H7 (cell line): ENCODE results near the gene RAB11FIP3. TPM values are rescaled to one million over a fixed set of nuclear protein-coding genes. Genes with fewer than 3 reads are reported as not detected.

Experiments used
- DNase-seq: peaks from one replicate; pipeline ENCODE4 v3.0.0; 2012
- H3K27me3 ChIP-seq: 2 replicates; pipeline ENCODE4 v1.6.0; 2011; ENCODE audit warnings: mild to moderate bottlenecking, low read length; ENCODE audit not compliant: control insufficient read depth, insufficient read depth
- H3K36me3 ChIP-seq: replicated peaks from 2 replicates; pipeline ENCODE4 v1.5.1; 2011; ENCODE audit warnings: low read length; ENCODE audit not compliant: control insufficient read depth, insufficient read depth
- H3K4me3 ChIP-seq: 2 replicates; pipeline ENCODE4 v1.5.1; 2011; ENCODE audit warnings: low read depth, mild to moderate bottlenecking, control low read depth, low read length, moderate library complexity; ENCODE audit not compliant: insufficient read depth
- total RNA-seq: library from RNA; depleted of rRNA; stranded (reverse); fragments of >200 nt; shearing (Covaris generic); gene quantifications from 2 replicates; pipeline ENCODE4 v1.2.3, GENCODE V29; 2014

The RAB11FIP3 gene
- total RNA-seq, 1 experiment from 2014 or later, result 27.9 TPM

- H3K4me3 ChIP-seq, result no peak overlapping the region
- no peaks in the 10 kb centered on the region for H3K27me3 ChIP-seq
- peak; percentile 69 for DNase-seq
- H3K36me3 ChIP-seq, result no peaks in the 10 kb centered on the region; the same call in 1 of the 2 replicates
These were observed 110.3 kb downstream of the RAB11FIP3 start for GRCh38 chr16:535446-536405.

GRCh38 chr16:536746-537145, 111.3 kb downstream of the RAB11FIP3 start:
- Histone ChIP-seq H3K27me3 (no peaks in the 10 kb centered on the region), H3K4me3 (no peak overlapping the region), H3K36me3 (no peaks in the 10 kb centered on the region; the same call in 1 of the 2 replicates)
- no peak for DNase-seq

GRCh38 chr16:537415-538335, 112.2 kb downstream of the RAB11FIP3 start:
- Histone ChIP-seq H3K36me3 (no peaks in the 10 kb centered on the region; the same call in 1 of the 2 replicates), H3K27me3 (no peaks in the 10 kb centered on the region), H3K4me3 (no peak overlapping the region)
- DNase-seq, result peak; percentile 87

GRCh38 chr16:539901-540530, 114.6 kb downstream of the RAB11FIP3 start:
- no peaks in the 10 kb centered on the region for H3K27me3 ChIP-seq
- no peaks in the 10 kb centered on the region; the same call in 1 of the 2 replicates for H3K36me3 ChIP-seq
- no peak for DNase-seq
- no peak overlapping the region for H3K4me3 ChIP-seq

- H3K27me3 ChIP-seq, result no peaks in the 10 kb centered on the region
- DNase-seq, result no peak
- no peaks in the 10 kb centered on the region; the same call in 1 of the 2 replicates for H3K36me3 ChIP-seq
- no peak overlapping the region for H3K4me3 ChIP-seq
These were observed 115.3 kb downstream of the RAB11FIP3 start for GRCh38 chr16:540645-541340.

GRCh38 chr16:543301-544164, 118.1 kb downstream of the RAB11FIP3 start:
- Histone ChIP-seq H3K36me3 (no peaks in the 10 kb centered on the region), H3K4me3 (no peak overlapping the region), H3K27me3 (no peaks in the 10 kb centered on the region)
- peak; percentile 71 for DNase-seq

GRCh38 chr16:544517-544916, 119.1 kb downstream of the RAB11FIP3 start:
- no peak overlapping the region for H3K4me3 ChIP-seq
- H3K27me3 ChIP-seq, result no peaks in the 10 kb centered on the region
- no peak for DNase-seq
- no peaks in the 10 kb centered on the region for H3K36me3 ChIP-seq

GRCh38 chr16:546909-547770, 121.7 kb downstream of the RAB11FIP3 start:
- DNase-seq, result peak; percentile 93

GRCh38 chr16:548586-548985, 123.1 kb downstream of the RAB11FIP3 start:
- no peak for DNase-seq

More at GRCh38 chr16:546909-547770, 121.7 kb downstream of the RAB11FIP3 start:
- Histone ChIP-seq H3K36me3 (no peaks in the 10 kb centered on the region), H3K27me3 (no peaks in the 10 kb centered on the region), H3K4me3 (no peak overlapping the region)

GRCh38 chr16:549544-550263, 124.3 kb downstream of the RAB11FIP3 start:
- Histone ChIP-seq H3K4me3 (no peak overlapping the region), H3K36me3 (no peaks in the 10 kb centered on the region), H3K27me3 (no peaks in the 10 kb centered on the region)
- peak; percentile 94 for DNase-seq

More at GRCh38 chr16:548586-548985, 123.1 kb downstream of the RAB11FIP3 start:
- Histone ChIP-seq H3K27me3 (no peaks in the 10 kb centered on the region), H3K4me3 (no peak overlapping the region), H3K36me3 (no peaks in the 10 kb centered on the region)

GRCh38 chr16:551210-551609, 125.8 kb downstream of the RAB11FIP3 start:
- no peak for DNase-seq
- no peaks in the 10 kb centered on the region for H3K36me3 ChIP-seq
- no peak overlapping the region for H3K4me3 ChIP-seq
- H3K27me3 ChIP-seq, result no peaks in the 10 kb centered on the region

- Histone ChIP-seq H3K27me3 (no peaks in the 10 kb centered on the region), H3K4me3 (no peak overlapping the region), H3K36me3 (no peaks in the 10 kb centered on the region)
- DNase-seq, result no peak
These were observed 126.7 kb downstream of the RAB11FIP3 start for GRCh38 chr16:552171-552570.
